Left lung (tissue), 10 donors: ENCODE results near the gene SUFU. TPM values are rescaled to one million over a fixed set of nuclear protein-coding genes. Genes with fewer than 3 reads are reported as not detected.
A peak's percentile ranks its signal among the peaks of the same experiment; 100 is the strongest.

Experiments
- ATAC-seq: fragments of 200-7000 bp; cut with Tn5 transposase; one replicate; pipeline ENCODE4 v1.9.1; 2020; ENCODE audit warnings: moderate library complexity
- DNase-seq, 4 donors: peaks; one replicate each; pipeline ENCODE4 v3.0.0-alpha.2; 2013 to 2020
- H3K27ac ChIP-seq, 2 donors: fragments of 200-600 bp; sonication (generic) in 1 of 2; one replicate each; pipeline versions ENCODE4 v1.5.0 to v1.8.0; 2020 to 2021
- H3K27me3 ChIP-seq, 2 donors: fragments of 200-600 bp; sonication (generic) in 1 of 2; one replicate each; pipeline versions ENCODE4 v1.5.0 to v1.8.0; 2020 to 2021
- H3K36me3 ChIP-seq, 2 donors: fragments of 200-600 bp; sonication (generic) in 1 of 2; one replicate each; pipeline versions ENCODE4 v1.5.0 to v1.8.0; 2020 to 2021
- H3K4me1 ChIP-seq, 2 donors: fragments of 200-600 bp; one replicate each; pipeline ENCODE4 v1.8.0; 2021
- H3K4me3 ChIP-seq, 2 donors: fragments of 200-600 bp; sonication (generic) in 1 of 2; one replicate each; pipeline versions ENCODE4 v1.5.0 to v1.8.0; 2020 to 2021; ENCODE audit warnings: mild to moderate bottlenecking in 1 of 2
- H3K9me3 ChIP-seq, 2 donors: fragments of 200-600 bp; sonication (generic) in 1 of 2; one replicate each; pipeline versions ENCODE4 v1.5.0 to v1.8.0; 2020 to 2021
- CTCF ChIP-seq, 2 donors: fragments of 200-600 bp; sonication (generic) in 1 of 2; IDR thresholded peaks; one replicate each; pipeline versions ENCODE4 v1.5.0 to v1.8.0; 2021; ENCODE audit warnings: antibody characterized with exemption in 2 of 2
- intact Hi-C, 2 donors: fragments of 100-400 bp; cut with DNase I; formaldehyde crosslinking; loops; one replicate each; pipeline versions ENCODE4 v1.11.2 to v1.14.2; 2022
- polyA plus RNA-seq, 6 donors: library from polyadenylated mRNA; unstranded; fragments of 120-200 nt; gene quantifications; one replicate each; pipeline ENCODE4 v1.2.1, GENCODE V29; 2013; ENCODE audit not compliant: insufficient read length in 6 of 6
- total RNA-seq, 2 donors: library from RNA; stranded (reverse); fragmentation: NEBNext Ultra II Directional; extraction: Animal tissue kit (Norgen Biotek cat#: 25700); gene quantifications; one replicate each; pipeline ENCODE4 v1.2.1, GENCODE V29; 2021
- donor health status: DM: no; HTN: yes; CAD: no.
- donor health status: DM: no; HTN: no; CAD: no.

The SUFU gene
- total and polyA plus RNA-seq, 8 donors, result 13.4 to 30.7 (median 27.7) TPM

DNA sequence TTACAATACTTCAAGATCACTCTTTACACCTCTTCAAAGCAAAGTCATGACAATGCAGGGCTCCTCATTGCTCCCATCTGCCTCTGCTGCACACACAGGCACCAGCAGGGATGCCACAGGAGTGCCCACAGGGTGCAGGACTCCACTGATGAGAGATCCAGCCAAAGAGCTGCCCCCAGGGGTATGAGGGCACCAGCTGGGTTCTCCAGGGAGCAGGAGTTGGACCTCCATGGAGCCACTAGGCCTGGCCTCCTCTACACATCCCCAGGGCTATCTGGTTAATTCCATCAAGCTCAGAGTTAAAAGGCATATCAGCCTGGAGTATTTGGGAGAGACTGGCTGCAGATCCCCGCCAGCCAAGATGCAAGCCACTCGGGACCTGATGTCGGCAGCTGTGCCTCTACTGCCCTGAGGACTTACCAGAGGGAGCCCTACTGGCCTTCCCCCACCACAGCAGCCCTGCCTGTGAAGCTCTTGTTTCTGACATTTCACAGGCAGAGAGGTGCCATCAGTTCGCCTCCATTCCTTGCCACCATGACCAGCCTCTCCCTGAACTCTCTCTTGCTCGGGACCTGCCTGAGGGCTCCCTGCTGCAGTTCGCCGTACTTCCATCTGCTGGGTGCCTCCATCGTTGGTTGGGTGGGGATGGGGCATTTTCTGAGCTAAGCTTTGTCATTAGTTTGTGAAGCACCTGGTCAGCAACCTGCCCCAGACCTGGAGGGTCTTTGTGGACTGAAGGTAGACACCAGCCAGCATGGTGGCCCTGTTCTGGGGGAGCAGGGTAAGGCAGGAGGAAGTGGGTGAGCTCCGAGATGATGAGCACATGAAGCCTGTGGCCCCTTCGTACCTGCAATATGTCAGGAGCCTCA lies 128.0 kb downstream of the SUFU start:
- no peak for TF ChIP-seq CTCF (IDR thresholded peaks at IDR 0.05)
- intact Hi-C loops, result no loop called here
- H3K27ac ChIP-seq, result peak overlapping the region; percentile 79 to 92

GRCh38 chr10:102632394-102633111 lies 128.8 kb downstream of the SUFU start:
- Histone ChIP-seq H3K4me3 (no peak overlapping the region), H3K27ac (peak overlapping the region; percentile 79 to 92), H3K9me3 (no peaks in the 10 kb centered on the region), H3K36me3 (peaks cover 0 to 12% of the 10 kb centered on the region in 2 donors), H3K4me1 (peaks cover 45 to 77% of the 10 kb centered on the region in 2 donors), H3K27me3 (no peaks in the 10 kb centered on the region)
- intact Hi-C loops, result no loop called here
- peak in 2 of 4 donors; percentile 37 to 86 for DNase-seq
- peak; percentile 6 for ATAC-seq
- TF ChIP-seq CTCF (IDR thresholded peaks at IDR 0.05), result no peak

More for the DNA sequence above, 128.0 kb downstream of the SUFU start:
- no peak for ATAC-seq
- H3K27me3 ChIP-seq, result no peaks in the 10 kb centered on the region
- DNase-seq, result peak in 1 of 4 donors; percentile 43
- H3K36me3 ChIP-seq, result peaks cover 0 to 12% of the 10 kb centered on the region in 2 donors
- no peaks in the 10 kb centered on the region for H3K9me3 ChIP-seq
- H3K4me1 ChIP-seq, result peaks cover 52 to 85% of the 10 kb centered on the region in 2 donors
- H3K4me3 ChIP-seq, result no peak overlapping the region

GRCh38 chr10:102633287-102633686 lies 129.5 kb downstream of the SUFU start:
- ATAC-seq, result peak; percentile 55
- H3K4me3 ChIP-seq, result no peak overlapping the region
- TF ChIP-seq CTCF (IDR thresholded peaks at IDR 0.05), result no peak
- H3K36me3 ChIP-seq, result peaks cover 0 to 12% of the 10 kb centered on the region in 2 donors
- H3K9me3 ChIP-seq, result no peaks in the 10 kb centered on the region
- peak in 3 of 4 donors; percentile 63 to 88 (median 75) for DNase-seq
- H3K27me3 ChIP-seq, result no peaks in the 10 kb centered on the region
- H3K4me1 ChIP-seq, result peaks cover 38 to 70% of the 10 kb centered on the region in 2 donors
- intact Hi-C loops, result no loop called here
- H3K27ac ChIP-seq, result peak overlapping the region; percentile 79 to 92

DNA sequence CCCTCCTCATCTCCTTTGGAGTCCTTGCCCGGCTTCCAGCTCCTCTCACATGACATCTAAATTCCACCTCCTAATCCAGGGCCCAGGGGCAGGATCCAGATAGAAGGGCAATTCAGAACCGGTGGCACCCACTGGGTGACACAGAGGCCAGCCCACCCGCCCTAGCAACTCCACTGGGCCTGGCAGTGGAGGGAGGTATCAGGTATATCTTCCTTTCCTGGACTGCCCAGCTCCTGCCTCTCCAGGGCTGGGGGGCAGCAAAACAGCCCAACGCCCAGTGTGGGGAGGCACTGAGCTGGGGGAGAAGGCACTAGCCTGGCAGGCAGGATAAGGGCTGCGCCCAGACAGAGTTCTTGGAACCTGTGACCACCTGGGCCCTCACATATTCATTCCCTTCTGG lies 130.1 kb downstream of the SUFU start:
- intact Hi-C loops, result no loop called here
- ATAC-seq (no peak), DNase-seq (peak in 1 of 4 donors; percentile 61)
- Histone ChIP-seq H3K27ac (peak overlapping the region; percentile 79 to 92), H3K4me3 (no peak overlapping the region), H3K36me3 (peaks cover 0 to 12% of the 10 kb centered on the region in 2 donors), H3K4me1 (peaks cover 32 to 64% of the 10 kb centered on the region in 2 donors), H3K27me3 (no peaks in the 10 kb centered on the region), H3K9me3 (no peaks in the 10 kb centered on the region)
- no peak for TF ChIP-seq CTCF (IDR thresholded peaks at IDR 0.05)

GRCh38 chr10:102634686-102635085 lies 130.9 kb downstream of the SUFU start:
- H3K4me1 ChIP-seq, result peaks cover 26 to 56% of the 10 kb centered on the region in 2 donors
- intact Hi-C loops, result no loop called here
- no peak overlapping the region for H3K4me3 ChIP-seq
- no peak for TF ChIP-seq CTCF (IDR thresholded peaks at IDR 0.05)
- peak overlapping the region; percentile 26 to 92 for H3K27ac ChIP-seq
- ATAC-seq (peak; percentile 47), DNase-seq (peak in 2 of 4 donors; percentile 67 to 68)
- no peaks in the 10 kb centered on the region for H3K9me3 ChIP-seq
- H3K36me3 ChIP-seq, result peaks cover 0 to 12% of the 10 kb centered on the region in 2 donors
- no peaks in the 10 kb centered on the region for H3K27me3 ChIP-seq
